Hepatocyte (in vitro differentiated cells): ENCODE measurements around the gene OBP2B. TPM values are rescaled to one million over a fixed set of nuclear protein-coding genes. Genes with fewer than 3 reads are reported as not detected.

Experiments used
- DNase-seq: peaks from one replicate; pipeline ENCODE4 v3.0.0-alpha.2; 2016; ENCODE audit warnings: low spot score
- H2AFZ ChIP-seq: fragments of 200-600 bp; sonication (generic); 2 replicates; pipeline ENCODE4 v1.6.0; 2016; ENCODE audit warnings: antibody characterized with exemption, mild to moderate bottlenecking
- H3K27ac ChIP-seq: fragments of 200-600 bp; sonication (generic); 2 replicates; pipeline ENCODE4 v1.5.1; 2016; ENCODE audit warnings: mild to moderate bottlenecking
- H3K27me3 ChIP-seq: fragments of 200-600 bp; sonication (generic); 2 replicates; pipeline ENCODE4 v1.6.1; 2016
- H3K36me3 ChIP-seq: fragments of 200-600 bp; sonication (generic); replicated peaks from 2 replicates; pipeline ENCODE4 v1.5.1; 2016; ENCODE audit warnings: low read depth; ENCODE audit not compliant: insufficient read depth
- H3K4me1 ChIP-seq: fragments of 200-600 bp; sonication (generic); 2 replicates; pipeline ENCODE4 v1.5.1; 2016; ENCODE audit warnings: mild to moderate bottlenecking, moderate library complexity; ENCODE audit not compliant: insufficient read depth
- H3K4me2 ChIP-seq: fragments of 200-600 bp; sonication (generic); 2 replicates; pipeline ENCODE4 v1.6.0; 2016
- H3K4me3 ChIP-seq: fragments of 200-600 bp; sonication (generic); 2 replicates; pipeline ENCODE4 v1.5.1; 2016; ENCODE audit warnings: mild to moderate bottlenecking
- H3K79me2 ChIP-seq: fragments of 200-600 bp; sonication (generic); 2 replicates; pipeline ENCODE4 v1.6.0; 2017; ENCODE audit warnings: mild to moderate bottlenecking
- H3K9me2 ChIP-seq: fragments of 200-600 bp; sonication (generic); replicated peaks from 2 replicates; pipeline ENCODE4 v1.6.0; 2017; ENCODE audit warnings: mild to moderate bottlenecking; ENCODE audit not compliant: insufficient read depth
- H3K9me3 ChIP-seq: fragments of 200-600 bp; sonication (generic); 2 replicates; pipeline ENCODE4 v1.5.1; 2016; ENCODE audit warnings: low read depth, mild to moderate bottlenecking
- H4K20me1 ChIP-seq: fragments of 200-600 bp; sonication (generic); 2 replicates; pipeline ENCODE4 v1.6.0; 2016; ENCODE audit warnings: mild to moderate bottlenecking; ENCODE audit not compliant: insufficient read depth, poor library complexity, severe bottlenecking
- EZH2 ChIP-seq: fragments of 200-600 bp; sonication (generic); IDR thresholded peaks from 2 replicates; pipeline ENCODE4 v1.6.1; 2016; ENCODE audit warnings: antibody characterized with exemption, mild to moderate bottlenecking, borderline replicate concordance
- EZH2phosphoT487 ChIP-seq: fragments of 200-600 bp; sonication (generic); IDR thresholded peaks from one replicate; pipeline ENCODE4 v1.6.1; 2018; ENCODE audit warnings: antibody characterized with exemption, mild to moderate bottlenecking, low read depth, moderate library complexity; ENCODE audit not compliant: unreplicated experiment, severe bottlenecking
- WGBS: methylation state at CpG from one replicate; pipeline ENCODE4 v1.1.6; 2016; ENCODE audit warnings: low lambda C conversion rate; ENCODE audit errors: missing lambda C conversion rate; 5-methylcytosine and 5-hydroxymethylcytosine counted together
- polyA plus RNA-seq: library from polyadenylated mRNA; unstranded; fragments of >200 nt; fragmentation: Nextera tagmentation; extraction: Ambion mirVana; gene quantifications from 2 replicates; pipeline ENCODE4 v1.2.1, GENCODE V29; 2016
- total RNA-seq: library from RNA; depleted of rRNA; stranded (reverse); fragments of >200 nt; gene quantifications from 2 replicates; pipeline ENCODE4 v1.2.3, GENCODE V29; 2014
- TF ChIP-seq, protein P1 (sequence below): fragments of 200-600 bp; sonication (generic); IDR thresholded peaks from 2 replicates; pipeline ENCODE4 v1.5.1; 2016; ENCODE audit warnings: antibody characterized with exemption, mild to moderate bottlenecking; ENCODE audit not compliant: poor library complexity

Gene OBP2B
- total and polyA plus RNA-seq, 2 experiments from 2014 or later = not detected

- Histone ChIP-seq H3K79me2 (no peaks in the 10 kb centered on the region), H3K27me3 (no peaks in the 10 kb centered on the region), H3K9me2 (no peaks in the 10 kb centered on the region), H4K20me1 (no peaks in the 10 kb centered on the region), H3K9me3 (no peaks in the 10 kb centered on the region), H3K4me2 (no peak overlapping the region), H3K4me3 (no peak overlapping the region), H3K4me1 (no peaks in the 10 kb centered on the region), H3K27ac (no peak overlapping the region), H3K36me3 (no peaks in the 10 kb centered on the region), H2AFZ (no peak overlapping the region)
- WGBS = 76% methylated on average over 3 of the region's 3 CpGs
- TF ChIP-seq, protein P1, sequence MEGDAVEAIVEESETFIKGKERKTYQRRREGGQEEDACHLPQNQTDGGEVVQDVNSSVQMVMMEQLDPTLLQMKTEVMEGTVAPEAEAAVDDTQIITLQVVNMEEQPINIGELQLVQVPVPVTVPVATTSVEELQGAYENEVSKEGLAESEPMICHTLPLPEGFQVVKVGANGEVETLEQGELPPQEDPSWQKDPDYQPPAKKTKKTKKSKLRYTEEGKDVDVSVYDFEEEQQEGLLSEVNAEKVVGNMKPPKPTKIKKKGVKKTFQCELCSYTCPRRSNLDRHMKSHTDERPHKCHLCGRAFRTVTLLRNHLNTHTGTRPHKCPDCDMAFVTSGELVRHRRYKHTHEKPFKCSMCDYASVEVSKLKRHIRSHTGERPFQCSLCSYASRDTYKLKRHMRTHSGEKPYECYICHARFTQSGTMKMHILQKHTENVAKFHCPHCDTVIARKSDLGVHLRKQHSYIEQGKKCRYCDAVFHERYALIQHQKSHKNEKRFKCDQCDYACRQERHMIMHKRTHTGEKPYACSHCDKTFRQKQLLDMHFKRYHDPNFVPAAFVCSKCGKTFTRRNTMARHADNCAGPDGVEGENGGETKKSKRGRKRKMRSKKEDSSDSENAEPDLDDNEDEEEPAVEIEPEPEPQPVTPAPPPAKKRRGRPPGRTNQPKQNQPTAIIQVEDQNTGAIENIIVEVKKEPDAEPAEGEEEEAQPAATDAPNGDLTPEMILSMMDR = no peak
- no peak for TF ChIP-seq EZH2phosphoT487
- no peak for TF ChIP-seq EZH2
- no peak for DNase-seq
These were observed 27.5 kb downstream of the OBP2B start for GRCh38 chr9:133181561-133181960.

DNA sequence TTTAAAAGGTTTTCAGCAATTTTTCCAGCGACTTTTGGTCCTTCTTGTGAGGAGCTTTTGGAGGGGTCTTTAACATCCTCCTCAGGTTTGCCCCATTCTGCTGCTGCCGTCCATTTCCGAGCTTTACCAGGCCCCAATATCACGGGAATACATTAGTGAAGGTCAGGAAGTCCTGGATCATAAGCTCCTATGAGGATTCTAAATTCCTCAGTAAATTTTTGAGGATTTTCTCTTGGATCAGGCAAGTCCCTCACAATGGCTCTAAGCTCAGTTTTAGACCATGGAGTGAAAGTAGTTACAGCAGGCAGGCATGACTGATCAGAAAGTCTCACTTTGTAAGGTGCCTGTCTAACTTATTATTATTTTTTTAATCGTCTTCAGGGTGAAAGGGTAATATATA lies 28.1 kb downstream of the OBP2B start:
- H4K20me1 ChIP-seq = no peaks in the 10 kb centered on the region
- no peaks in the 10 kb centered on the region for H3K27me3 ChIP-seq
- H3K27ac ChIP-seq = no peak overlapping the region
- no peak overlapping the region for H3K4me3 ChIP-seq
- no peaks in the 10 kb centered on the region for H3K9me2 ChIP-seq
- DNase-seq = no peak
- TF ChIP-seq, protein P1 = no peak
- TF ChIP-seq EZH2 (no peak), EZH2phosphoT487 (no peak)
- H2AFZ ChIP-seq = no peak overlapping the region
- no peaks in the 10 kb centered on the region for H3K9me3 ChIP-seq
- H3K79me2 ChIP-seq = no peaks in the 10 kb centered on the region
- no peaks in the 10 kb centered on the region for H3K4me1 ChIP-seq
- no peak overlapping the region for H3K4me2 ChIP-seq
- no peaks in the 10 kb centered on the region for H3K36me3 ChIP-seq
- WGBS = 72% methylated on average over 5 of the region's 5 CpGs

DNA sequence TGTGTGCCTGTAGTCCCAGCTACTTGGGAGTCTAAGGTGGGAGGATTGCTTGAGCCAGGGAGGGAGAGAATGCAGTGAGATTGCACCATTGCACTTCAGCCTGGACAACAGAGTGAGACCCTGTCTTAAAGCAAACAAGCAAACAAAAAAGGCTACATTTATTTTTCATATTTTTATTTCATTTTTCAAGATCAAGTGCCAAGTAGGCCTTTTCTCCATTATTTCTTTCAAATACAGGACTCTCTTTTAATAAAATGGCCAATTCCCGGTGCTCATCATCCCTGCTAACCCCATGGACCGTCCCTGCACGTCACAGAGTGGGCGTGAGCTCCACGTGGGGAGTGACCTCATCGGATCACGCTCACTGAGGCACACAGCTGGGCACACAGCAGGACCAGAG lies 36.0 kb downstream of the OBP2B start:
- Histone ChIP-seq H3K9me3 (no peaks in the 10 kb centered on the region), H3K36me3 (no peaks in the 10 kb centered on the region), H4K20me1 (no peaks in the 10 kb centered on the region), H3K4me3 (no peak overlapping the region), H2AFZ (no peak overlapping the region), H3K27ac (no peak overlapping the region), H3K4me2 (no peak overlapping the region), H3K9me2 (no peaks in the 10 kb centered on the region), H3K79me2 (no peaks in the 10 kb centered on the region), H3K4me1 (no peaks in the 10 kb centered on the region), H3K27me3 (no peaks in the 10 kb centered on the region)
- TF ChIP-seq EZH2 = no peak
- TF ChIP-seq, protein P1 = no peak
- TF ChIP-seq EZH2phosphoT487 = no peak
- DNase-seq = no peak
- WGBS = 84% methylated on average over 7 of the region's 7 CpGs
